GM12878 (cell line): ENCODE results near the gene TRPM3.

Source experiments
- EZH2 ChIP-seq: IDR thresholded peaks from 2 replicates; pipeline ENCODE4 v1.6.1; 2012; ENCODE audit warnings: low read depth, mild to moderate bottlenecking, control low read depth, inconsistent platforms, low read length, borderline replicate concordance; ENCODE audit not compliant: control insufficient read depth
- TF ChIP-seq, protein P1 (sequence below), 3 experiments: IDR thresholded peaks in 2 of 3; conservative IDR thresholded peaks in 1 of 3; 2 replicates each; pipeline ENCODE4 v1.5.1; 2011; ENCODE audit warnings: low read depth in 3 of 3, low read length in 3 of 3, mild to moderate bottlenecking in 3 of 3, control low read depth in 2 of 3, moderate library complexity in 2 of 3, inconsistent platforms in 1 of 3, mixed read lengths in 1 of 3; ENCODE audit not compliant: control insufficient read depth in 2 of 3, insufficient read depth in 1 of 3; ENCODE audit errors: extremely low read depth in 1 of 3

- TF ChIP-seq EZH2: no peak
- TF ChIP-seq, protein P1, sequence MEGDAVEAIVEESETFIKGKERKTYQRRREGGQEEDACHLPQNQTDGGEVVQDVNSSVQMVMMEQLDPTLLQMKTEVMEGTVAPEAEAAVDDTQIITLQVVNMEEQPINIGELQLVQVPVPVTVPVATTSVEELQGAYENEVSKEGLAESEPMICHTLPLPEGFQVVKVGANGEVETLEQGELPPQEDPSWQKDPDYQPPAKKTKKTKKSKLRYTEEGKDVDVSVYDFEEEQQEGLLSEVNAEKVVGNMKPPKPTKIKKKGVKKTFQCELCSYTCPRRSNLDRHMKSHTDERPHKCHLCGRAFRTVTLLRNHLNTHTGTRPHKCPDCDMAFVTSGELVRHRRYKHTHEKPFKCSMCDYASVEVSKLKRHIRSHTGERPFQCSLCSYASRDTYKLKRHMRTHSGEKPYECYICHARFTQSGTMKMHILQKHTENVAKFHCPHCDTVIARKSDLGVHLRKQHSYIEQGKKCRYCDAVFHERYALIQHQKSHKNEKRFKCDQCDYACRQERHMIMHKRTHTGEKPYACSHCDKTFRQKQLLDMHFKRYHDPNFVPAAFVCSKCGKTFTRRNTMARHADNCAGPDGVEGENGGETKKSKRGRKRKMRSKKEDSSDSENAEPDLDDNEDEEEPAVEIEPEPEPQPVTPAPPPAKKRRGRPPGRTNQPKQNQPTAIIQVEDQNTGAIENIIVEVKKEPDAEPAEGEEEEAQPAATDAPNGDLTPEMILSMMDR (IDR thresholded peaks at IDR 0.05 in 2 of 3, conservative IDR thresholded peaks at IDR 0.05 in 1 of 3; ENCODE audit: control insufficient read depth in 2 of 3, extremely low read depth in 1 of 3, insufficient read depth in 1 of 3, low read depth in 3 of 3, low read length in 3 of 3): no peak
Observed at GRCh38 chr9:70813141-70813540, 308.3 kb downstream of the TRPM3 start.
